Stimulated activated CD4-positive, alpha-beta T cell treated with anti-CD3 and anti-CD28 coated beads, Interleukin-12 subunit alpha, Interleukin-12 subunit beta, amount 100 ng/mL, for 48 hours (primary cell): Measurements from ENCODE around the gene CROCC.
"Not testable (repeated sequence)": the region's sequence is repeated elsewhere in the genome, so short reads cannot be mapped to it uniquely, and the experiment has no call there.

Experiments
- DNase-seq, 3 donors: peaks; one replicate each; pipeline ENCODE4 v3.0.0-alpha.2; 2020; ENCODE audit warnings: low read depth in 2 of 3, low spot score in 1 of 3

The CROCC gene

DNA sequence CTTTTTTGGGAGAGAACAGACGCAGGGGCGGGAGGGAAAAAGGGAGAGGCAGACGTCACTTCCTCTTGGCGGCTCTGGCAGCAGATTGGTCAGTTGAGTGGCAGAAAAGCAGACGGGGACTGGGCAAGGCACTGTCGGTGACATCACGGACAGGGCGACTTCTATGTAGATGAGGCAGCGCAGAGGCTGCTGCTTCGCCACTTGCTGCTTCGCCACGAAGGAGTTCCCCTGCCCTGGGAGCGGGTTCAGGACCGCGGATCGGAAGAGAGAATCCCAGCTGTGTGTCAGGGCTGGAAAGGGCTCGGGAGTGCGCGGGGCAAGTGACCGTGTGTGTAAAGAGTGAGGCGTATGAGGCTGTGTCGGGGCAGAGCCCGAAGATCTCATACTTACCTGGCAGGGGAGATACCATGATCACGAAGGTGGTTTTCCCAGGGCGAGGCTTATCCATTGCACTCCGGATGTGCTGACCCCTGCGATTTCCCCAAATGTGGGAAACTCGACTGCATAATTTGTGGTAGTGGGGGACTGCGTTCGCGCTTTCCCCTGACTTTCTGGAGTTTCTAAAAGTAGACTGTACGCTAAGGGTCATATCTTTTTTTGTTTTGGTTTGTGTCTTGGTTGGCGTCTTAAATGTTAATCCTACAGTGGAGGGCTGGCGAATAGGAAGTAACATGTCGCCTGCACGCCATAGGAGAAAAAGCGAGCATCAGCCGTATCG lies 26.0 kb upstream of the CROCC start, which contains the start of gene RNU1-2:
RNU1-2 (plus strand) TSS at position 383 of the 718 bp plus-strand sequence.
- peak; percentile 66 to 79 (median 75) for DNase-seq

DNA sequence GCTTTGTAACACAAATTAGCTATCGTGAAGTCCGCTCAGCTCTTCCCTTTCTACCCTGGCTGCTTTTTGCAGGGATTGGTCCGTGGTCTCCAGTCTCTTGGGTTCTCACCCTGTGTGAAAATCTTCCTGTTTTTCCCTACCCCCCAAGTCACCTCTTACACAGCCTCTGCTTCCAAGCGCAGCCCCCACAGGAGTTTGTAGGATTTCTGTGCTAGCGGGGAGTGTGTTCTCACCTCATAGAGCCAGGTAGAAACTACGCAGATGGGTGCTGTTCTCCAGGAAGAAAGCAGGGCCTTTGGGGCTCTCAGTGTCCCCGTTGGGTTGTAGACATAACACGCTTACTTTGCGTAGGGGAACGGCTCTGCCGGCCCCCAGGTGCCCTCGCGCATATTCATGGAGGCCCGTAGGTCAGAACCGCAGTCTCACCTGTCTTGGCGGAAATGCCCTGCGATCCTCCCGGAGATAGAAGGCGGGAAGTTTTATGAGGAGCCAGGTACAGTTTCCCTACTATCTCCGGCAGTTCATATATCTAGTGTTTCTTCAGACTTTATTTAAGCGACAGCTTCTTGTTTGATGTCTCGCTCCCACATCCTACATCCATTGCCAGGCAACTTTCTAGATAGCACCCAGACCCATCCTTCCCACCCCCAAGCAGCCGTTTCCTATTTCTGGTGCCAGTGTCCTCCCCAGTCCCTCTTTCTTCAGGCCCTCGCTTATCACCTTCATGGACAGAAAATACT lies 25.2 kb upstream of the CROCC start:
- DNase-seq: peak in 2 of 3 donors; percentile 66 to 85

- not testable (repeated sequence) for DNase-seq
Observed at GRCh38 chr1:16897653-16898052, 24.1 kb upstream of the CROCC start.

DNA sequence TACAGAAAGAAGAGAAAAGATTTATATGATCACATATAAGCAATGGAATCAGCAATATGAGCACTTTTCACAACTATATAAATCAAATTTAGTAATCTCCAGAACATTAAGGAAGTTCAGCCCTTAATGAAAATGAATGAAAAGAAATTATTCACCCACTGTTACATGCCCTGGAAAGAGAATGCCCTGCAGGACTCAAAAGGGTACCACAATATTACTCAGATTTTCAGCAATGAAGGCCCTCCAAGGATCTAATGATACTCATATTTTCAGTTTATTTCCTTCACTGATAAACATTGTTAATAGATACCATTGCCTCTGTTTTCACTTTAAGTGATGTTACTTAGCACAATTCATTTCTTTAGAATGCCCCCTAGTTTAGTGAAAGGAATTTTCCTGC lies 23.4 kb upstream of the CROCC start:
- not testable (repeated sequence) for DNase-seq

- DNase-seq: not testable (repeated sequence)
Observed at GRCh38 chr1:16899020-16899419, 22.7 kb upstream of the CROCC start.

DNA sequence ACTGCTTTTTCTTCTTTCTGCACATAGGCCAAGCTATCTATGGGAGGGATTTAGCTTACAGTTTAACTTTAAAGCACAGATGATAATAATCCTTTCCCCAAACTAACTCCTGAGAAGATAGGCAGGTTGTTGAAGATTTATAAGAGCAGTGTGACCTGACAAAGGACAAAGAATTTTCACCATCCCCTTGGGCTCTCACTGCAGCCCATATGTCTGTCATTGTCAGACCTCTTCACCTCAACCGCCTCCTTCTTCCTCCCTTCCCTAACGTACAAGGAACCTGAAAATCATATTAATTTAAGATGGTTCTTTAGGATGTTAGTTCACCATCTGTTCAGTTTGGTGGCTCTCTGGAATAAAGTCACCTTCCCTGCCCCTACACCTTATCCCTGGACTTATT lies 21.0 kb upstream of the CROCC start:
- DNase-seq: no peak

GRCh38 chr1:16901371-16901770 lies 20.4 kb upstream of the CROCC start:
- not testable (repeated sequence) for DNase-seq

DNA sequence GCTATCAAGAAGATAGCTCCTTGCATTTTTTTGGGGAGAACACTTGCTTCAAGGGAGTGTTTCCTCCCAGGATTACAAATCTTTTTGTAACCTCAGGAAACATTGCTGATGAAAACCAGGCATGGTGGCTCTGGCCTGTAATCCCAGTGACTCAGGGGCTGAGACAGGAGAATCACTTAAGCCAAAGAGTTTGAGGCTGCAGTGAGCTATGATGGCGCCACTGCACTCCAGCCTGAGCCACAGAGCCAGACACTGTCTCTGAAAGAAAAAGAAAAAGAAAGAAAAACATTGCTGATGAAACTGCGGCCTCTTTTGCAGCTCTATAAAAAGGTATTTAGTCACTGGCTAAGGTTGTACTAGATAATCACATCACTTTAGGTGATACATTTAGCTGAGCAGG lies 18.7 kb upstream of the CROCC start:
- DNase-seq: no peak

DNA sequence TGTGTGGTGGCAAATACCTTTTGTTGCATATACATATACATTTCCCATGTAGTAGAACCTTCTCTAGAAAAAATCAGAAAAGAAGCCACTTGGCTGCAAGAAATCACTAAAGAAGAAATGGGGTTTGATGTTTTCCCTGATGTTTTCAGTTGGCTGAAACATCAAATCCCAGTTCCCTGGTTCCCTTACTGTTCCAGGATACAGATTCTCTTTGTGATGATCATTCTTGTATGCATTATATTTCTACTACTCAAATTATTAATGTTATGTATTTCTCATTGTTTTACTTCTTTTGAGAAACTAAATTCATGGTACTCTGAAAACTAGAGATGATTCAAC lies 18.3 kb upstream of the CROCC start:
- no peak for DNase-seq

DNA sequence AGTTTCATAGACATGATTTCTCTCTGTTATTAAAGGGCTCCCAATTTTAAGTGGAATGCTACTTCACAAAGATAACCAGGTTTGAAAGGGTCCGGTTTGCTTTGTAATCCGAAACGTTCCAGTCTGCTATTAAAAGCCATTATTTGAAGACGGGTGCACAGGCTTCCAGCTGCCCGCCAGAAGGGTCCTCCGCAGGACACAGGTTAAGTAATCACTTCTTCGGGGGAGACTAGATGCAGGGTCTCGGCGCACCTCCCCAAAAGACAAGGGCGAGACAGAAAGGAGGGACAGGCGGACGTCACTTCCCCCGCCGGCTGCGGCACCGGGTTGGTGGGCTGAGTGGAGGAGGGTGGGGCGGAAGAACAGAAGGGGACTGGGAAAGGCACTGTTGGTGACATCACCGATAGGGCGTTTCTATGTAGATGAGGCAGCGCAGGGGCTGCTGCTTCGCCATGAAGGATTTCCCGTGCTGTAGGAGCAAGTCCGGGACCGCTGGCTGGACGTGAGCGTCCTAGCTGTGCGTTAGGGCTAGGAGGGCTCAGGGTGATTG lies 17.1 kb upstream of the CROCC start:
- peak; percentile 98 to 100 (median 99) for DNase-seq

GRCh38 chr1:16905110-16905867 lies 16.4 kb upstream of the CROCC start:
- peak in 1 of 3 donors; percentile 48 for DNase-seq

DNA sequence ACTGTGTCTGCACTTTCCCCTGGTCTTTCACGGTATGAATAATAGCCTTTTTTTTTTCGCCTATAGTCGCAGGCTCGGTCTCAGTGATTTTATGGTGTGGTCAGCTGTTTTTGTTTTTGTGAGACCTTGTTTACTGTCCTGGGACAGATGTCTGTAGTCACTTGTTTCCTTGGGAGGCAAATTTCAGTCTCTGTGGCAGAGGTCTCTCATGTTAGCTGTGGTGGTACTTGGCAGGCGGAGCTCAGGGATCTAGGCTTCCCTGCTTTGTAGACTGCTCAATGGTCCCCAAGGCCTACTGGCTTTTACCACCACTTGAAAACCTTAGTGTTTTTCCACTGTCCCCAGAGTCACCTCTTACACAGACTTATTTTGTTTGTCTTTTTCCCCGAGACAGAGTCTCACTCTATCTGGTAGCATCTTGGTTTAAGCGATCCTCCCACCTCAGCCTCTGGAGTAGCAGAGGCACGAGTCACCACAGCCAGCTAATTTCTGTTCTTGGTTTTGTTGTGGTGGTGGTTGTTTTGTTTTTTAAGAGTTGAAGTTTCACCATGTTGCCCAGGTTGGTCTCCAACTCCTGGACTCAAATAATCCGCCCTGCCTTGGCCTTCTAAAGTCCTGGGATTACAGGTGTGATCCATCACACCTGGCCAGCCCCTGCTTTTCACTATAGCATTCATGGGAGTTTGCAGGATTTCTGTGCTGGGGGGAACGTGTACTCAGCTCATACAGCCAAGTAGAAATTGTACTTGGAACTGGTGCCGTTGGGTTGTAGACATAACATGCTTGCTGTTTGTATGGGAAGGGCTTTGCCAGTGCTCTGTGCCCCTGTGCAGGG lies 15.6 kb upstream of the CROCC start:
- DNase-seq: peak in 1 of 3 donors; percentile 24

GRCh38 chr1:16906873-16907272 lies 14.9 kb upstream of the CROCC start:
- no peak for DNase-seq

- no peak for DNase-seq
Observed at GRCh38 chr1:16907870-16908758, 13.6 kb upstream of the CROCC start.

GRCh38 chr1:16911851-16912721 lies 9.6 kb upstream of the CROCC start:
- DNase-seq: not testable (repeated sequence)

DNA sequence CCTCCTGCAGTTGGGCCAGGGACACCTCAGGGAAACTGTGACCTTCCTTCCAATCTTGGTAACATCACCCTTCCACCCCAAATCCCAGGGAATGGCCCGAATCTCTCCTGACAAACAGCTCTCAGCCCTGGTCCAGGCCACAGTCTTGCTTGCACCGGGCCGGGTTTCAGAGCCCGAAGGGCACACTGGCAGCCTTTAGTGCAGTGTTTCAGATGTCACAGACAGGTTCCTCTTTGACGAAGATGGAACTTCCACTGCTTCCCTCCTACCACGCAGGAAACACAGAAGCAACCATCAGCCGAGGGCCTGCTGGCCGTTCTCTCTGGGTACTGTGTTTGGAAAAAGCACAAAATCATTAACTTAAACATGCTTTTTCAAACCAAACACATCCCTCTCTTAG lies 9.0 kb upstream of the CROCC start:
- DNase-seq: not testable (repeated sequence)

GRCh38 chr1:16913181-16913832 lies 8.4 kb upstream of the CROCC start:
- no peak for DNase-seq
